GM12865 (cell line): Measurements from ENCODE around the gene MYO1G.

Source experiments
- DNase-seq: peaks from one replicate; pipeline ENCODE4 v3.0.0; 2010; ENCODE audit warnings: low read depth
- H3K4me3 ChIP-seq: 2 replicates; pipeline ENCODE4 v1.5.1; 2011; ENCODE audit warnings: mild to moderate bottlenecking, low read depth, low read length, control low read depth
- CTCF ChIP-seq: IDR thresholded peaks from 2 replicates; pipeline ENCODE4 v1.5.1; 2011; ENCODE audit warnings: low read length, control low read depth, low read depth, inconsistent platforms; ENCODE audit not compliant: insufficient read depth; ENCODE audit errors: missing control alignments

MYO1G gene

GRCh38 chr7:44969701-44970522, 8.9 kb downstream of the MYO1G start:
- no peak overlapping the region for H3K4me3 ChIP-seq
- TF ChIP-seq CTCF: no peak
- DNase-seq: no peak

- TF ChIP-seq CTCF: no peak
- no peak for DNase-seq
- H3K4me3 ChIP-seq: no peak overlapping the region
Measured at GRCh38 chr7:44969049-44969700, 9.6 kb downstream of the MYO1G start.

- H3K4me3 ChIP-seq: no peak overlapping the region
- no peak for DNase-seq
- no peak for TF ChIP-seq CTCF
Measured at GRCh38 chr7:44967571-44968446, 11.0 kb downstream of the MYO1G start.

- DNase-seq: no peak
- no peak overlapping the region for H3K4me3 ChIP-seq
- TF ChIP-seq CTCF: no peak
Measured at GRCh38 chr7:44966731-44967538, 11.9 kb downstream of the MYO1G start.

GRCh38 chr7:44965937-44966730, 12.7 kb downstream of the MYO1G start:
- H3K4me3 ChIP-seq: no peak overlapping the region
- TF ChIP-seq CTCF: no peak
- DNase-seq: no peak
